A549 (cell line): ENCODE data around the gene FCMR. TPM values are rescaled to one million over a fixed set of nuclear protein-coding genes. Genes with fewer than 3 reads are reported as not detected.

ENCODE experiments used
- ATAC-seq, 2 experiments: fragments of 200-7000 bp in 1 of 2; fragments of >200 bp in 1 of 2; cut with Nextera tagmentation in 1 of 2; cut with Tn5 transposase in 1 of 2; 3 replicates each; pipeline versions ENCODE4 v1.8.0 to v1.9.1; 2018 to 2020; ENCODE audit warnings: mild to moderate bottlenecking in 1 of 2, moderate library complexity in 1 of 2
- CTCF ChIA-PET: fragments of 300-600 bp; sonication (Branson Sonifier 250); formaldehyde crosslinking; extraction: SDS; loops from one replicate; lab custom pipeline; 2021; ENCODE audit warnings: antibody characterized with exemption, inconsistent platforms; lab: Yijun Ruan, JAX
- POLR2A ChIA-PET: fragments of 350-600 bp; formaldehyde crosslinking; extraction: SDS; loops from one replicate; lab custom pipeline; 2021; ENCODE audit warnings: antibody characterized with exemption, inconsistent platforms; lab: Yijun Ruan, JAX
- DNase-seq, 2 experiments: peaks; one replicate each; pipeline versions ENCODE4 v3.0.0 to v3.0.0-alpha.2; 2011 to 2016; ENCODE audit warnings: low read depth in 1 of 2, low spot score in 1 of 2
- FAIRE-seq: peaks from 2 replicates; lab custom pipeline; 2011; peaks lifted over from hg19 to GRCh38; lab: Jason Lieb, UNC
- H3K27ac ChIP-seq, 2 experiments: fragments of >200 bp; sonication (Bioruptor Twin); formaldehyde crosslinking; 3 replicates each; pipeline ENCODE4 v1.5.1; 2016 to 2017
- H3K4me1 ChIP-seq: fragments of >200 bp; sonication (Bioruptor Twin); formaldehyde crosslinking; 3 replicates; pipeline ENCODE4 v1.6.1; 2016
- H3K4me2 ChIP-seq: fragments of >200 bp; sonication (Bioruptor Twin); formaldehyde crosslinking; 3 replicates; pipeline ENCODE4 v1.6.1; 2016
- H3K4me3 ChIP-seq: fragments of >200 bp; sonication (Bioruptor Twin); formaldehyde crosslinking; 3 replicates; pipeline ENCODE4 v1.5.1; 2016
- H3K9me3 ChIP-seq: fragments of >200 bp; sonication (Bioruptor Twin); formaldehyde crosslinking; 3 replicates; pipeline ENCODE4 v1.6.1; 2016
- BHLHE40 ChIP-seq: IDR thresholded peaks from 2 replicates; pipeline ENCODE4 v1.6.1; 2012; ENCODE audit warnings: low read depth, low read length, inconsistent platforms
- CHD2 ChIP-seq: fragments of 150-350 bp; IDR thresholded peaks from 2 replicates; pipeline ENCODE4 v1.6.1; 2014; ENCODE audit warnings: low read length; ENCODE audit not compliant: partially characterized antibody
- E2F6 ChIP-seq: IDR thresholded peaks from 2 replicates; pipeline ENCODE4 v1.6.1; 2012; ENCODE audit warnings: low read depth, borderline replicate concordance
- EHF ChIP-seq: fragments of 250-450 bp; sonication (Bioruptor Pico); IDR thresholded peaks from 2 replicates; pipeline ENCODE4 v1.5.0; 2020; ENCODE audit warnings: mild to moderate bottlenecking
- FOSB ChIP-seq: fragments of 250-450 bp; sonication (Bioruptor Pico); IDR thresholded peaks from 2 replicates; pipeline ENCODE4 v1.5.0; 2020; ENCODE audit warnings: mild to moderate bottlenecking, moderate library complexity
- FOSL2 ChIP-seq, 2 experiments: fragments of 450-650 bp in 1 of 2; fragments of >200 bp in 1 of 2; sonication (Bioruptor Twin) in 1 of 2; formaldehyde crosslinking; IDR thresholded peaks; 2 replicates each; pipeline versions ENCODE4 v1.5.0 to v1.6.1; 2016 to 2020; ENCODE audit warnings: mild to moderate bottlenecking in 1 of 2, moderate library complexity in 1 of 2
- GATA3 ChIP-seq: IDR thresholded peaks from 2 replicates; pipeline ENCODE4 v1.6.1; 2012; ENCODE audit warnings: borderline replicate concordance
- HDAC2 ChIP-seq: fragments of 200-600 bp; sonication (generic); IDR thresholded peaks from 2 replicates; pipeline ENCODE4 v1.6.1; 2016
- HOXA7 ChIP-seq: fragments of 250-450 bp; sonication (Bioruptor Pico); IDR thresholded peaks from 2 replicates; pipeline ENCODE4 v1.5.0; 2020; ENCODE audit warnings: mild to moderate bottlenecking, moderate library complexity
- HOXB13 ChIP-seq: fragments of 250-450 bp; sonication (Bioruptor Pico); IDR thresholded peaks from 2 replicates; pipeline ENCODE4 v1.5.0; 2020; ENCODE audit warnings: low read depth, mild to moderate bottlenecking, moderate library complexity
- HOXB5 ChIP-seq: fragments of 250-450 bp; sonication (Bioruptor Pico); IDR thresholded peaks from 2 replicates; pipeline ENCODE4 v1.5.0; 2020; ENCODE audit warnings: mild to moderate bottlenecking, moderate library complexity
- JUNB ChIP-seq: fragments of >200 bp; sonication (Bioruptor Twin); formaldehyde crosslinking; IDR thresholded peaks from 2 replicates; pipeline ENCODE4 v1.6.1; 2016
- KDM1A ChIP-seq: fragments of 200-600 bp; sonication (generic); IDR thresholded peaks from 2 replicates; pipeline ENCODE4 v1.6.1; 2016; ENCODE audit warnings: low read depth, mild to moderate bottlenecking
- KDM5A ChIP-seq: fragments of 200-600 bp; sonication (generic); IDR thresholded peaks from 2 replicates; pipeline ENCODE4 v1.6.1; 2016; ENCODE audit warnings: antibody characterized with exemption, mild to moderate bottlenecking
- MAFK ChIP-seq: fragments of 450-650 bp; IDR thresholded peaks from 2 replicates; pipeline ENCODE4 v1.6.1; 2014; ENCODE audit not compliant: partially characterized antibody
- MAZ ChIP-seq: fragments of 150-350 bp; IDR thresholded peaks from 2 replicates; pipeline ENCODE4 v1.6.1; 2014; ENCODE audit warnings: antibody characterized with exemption, low read depth, low read length, borderline replicate concordance
- PHF8 ChIP-seq: fragments of 200-600 bp; sonication (generic); IDR thresholded peaks from 2 replicates; pipeline ENCODE4 v1.6.1; 2016; ENCODE audit warnings: low read depth, mild to moderate bottlenecking, antibody characterized with exemption, moderate library complexity, borderline replicate concordance
- POLR2A ChIP-seq: IDR thresholded peaks from 2 replicates; pipeline ENCODE4 v1.6.1; 2012; ENCODE audit warnings: mild to moderate bottlenecking, low read length
- POLR2AphosphoS2 ChIP-seq: conservative IDR thresholded peaks from 2 replicates; pipeline ENCODE4 v1.6.1; 2012; ENCODE audit warnings: low read length, improper control_type of control experiment, inconsistent platforms
- RARB ChIP-seq: fragments of 250-450 bp; sonication (Bioruptor Pico); IDR thresholded peaks from 2 replicates; pipeline ENCODE4 v1.8.0; 2021; ENCODE audit warnings: mild to moderate bottlenecking, moderate library complexity
- SMC3 ChIP-seq: fragments of >200 bp; sonication (Bioruptor Twin); formaldehyde crosslinking; IDR thresholded peaks from 3 replicates; pipeline ENCODE4 v1.6.1; 2018; ENCODE audit warnings: inconsistent platforms
- USF2 ChIP-seq: fragments of 450-650 bp; IDR thresholded peaks from 2 replicates; pipeline ENCODE4 v1.6.1; 2014; ENCODE audit warnings: antibody characterized with exemption
- ZFP36 ChIP-seq: fragments of 450-650 bp; IDR thresholded peaks from 2 replicates; pipeline ENCODE4 v1.6.1; 2014; ENCODE audit warnings: borderline replicate concordance; ENCODE audit not compliant: partially characterized antibody
- ZSCAN20 ChIP-seq: fragments of 250-450 bp; sonication (Bioruptor Pico); IDR thresholded peaks from 2 replicates; pipeline ENCODE4 v1.8.0; 2022; ENCODE audit warnings: mild to moderate bottlenecking, moderate library complexity
- WGBS: methylation state at CpG from one replicate; pipeline ENCODE4 v1.1.6; 2017; ENCODE audit errors: missing lambda C conversion rate; 5-methylcytosine and 5-hydroxymethylcytosine counted together
- polyA plus RNA-seq, 4 experiments: library from polyadenylated mRNA; depleted of rRNA in 3 of 4; stranded (reverse); fragments of >200 nt; fragmentation: RNase III in 1 of 4; extraction: RNeasy Plus Mini Kit Qiagen cat#74134 plus additional on column Dnase treatment in 1 of 4; gene quantifications; 2 replicates in 3 of 4; 3 replicates in 1 of 4; pipeline ENCODE4 v1.2.3, GENCODE V29; 2011 to 2017
- TF ChIP-seq, protein P1 (sequence below): fragments of 200-600 bp; sonication (generic); IDR thresholded peaks from 2 replicates; pipeline ENCODE4 v1.6.1; 2016; ENCODE audit warnings: antibody characterized with exemption, mild to moderate bottlenecking, moderate library complexity

Gene FCMR
- polyA plus RNA-seq, 2 of the 4 experiments (the other 2 are of a cell fraction) = 0.19 to 0.93 TPM

- POLR2A ChIA-PET = no interaction called here
- peaks cover 5% of the 10 kb centered on the region; the same call in 1 of the 3 replicates for H3K4me1 ChIP-seq
- DNase-seq (no peak), FAIRE-seq (no peak), ATAC-seq (no peak)
- CTCF ChIA-PET = interaction anchor here (1.0 to 4.1 kb wide), 4 partner anchors 9 to 38 kb away, joined by 4 to 17 read pairs (median 4); no protein-coding TSS in a partner anchor
- TF ChIP-seq, protein P1, sequence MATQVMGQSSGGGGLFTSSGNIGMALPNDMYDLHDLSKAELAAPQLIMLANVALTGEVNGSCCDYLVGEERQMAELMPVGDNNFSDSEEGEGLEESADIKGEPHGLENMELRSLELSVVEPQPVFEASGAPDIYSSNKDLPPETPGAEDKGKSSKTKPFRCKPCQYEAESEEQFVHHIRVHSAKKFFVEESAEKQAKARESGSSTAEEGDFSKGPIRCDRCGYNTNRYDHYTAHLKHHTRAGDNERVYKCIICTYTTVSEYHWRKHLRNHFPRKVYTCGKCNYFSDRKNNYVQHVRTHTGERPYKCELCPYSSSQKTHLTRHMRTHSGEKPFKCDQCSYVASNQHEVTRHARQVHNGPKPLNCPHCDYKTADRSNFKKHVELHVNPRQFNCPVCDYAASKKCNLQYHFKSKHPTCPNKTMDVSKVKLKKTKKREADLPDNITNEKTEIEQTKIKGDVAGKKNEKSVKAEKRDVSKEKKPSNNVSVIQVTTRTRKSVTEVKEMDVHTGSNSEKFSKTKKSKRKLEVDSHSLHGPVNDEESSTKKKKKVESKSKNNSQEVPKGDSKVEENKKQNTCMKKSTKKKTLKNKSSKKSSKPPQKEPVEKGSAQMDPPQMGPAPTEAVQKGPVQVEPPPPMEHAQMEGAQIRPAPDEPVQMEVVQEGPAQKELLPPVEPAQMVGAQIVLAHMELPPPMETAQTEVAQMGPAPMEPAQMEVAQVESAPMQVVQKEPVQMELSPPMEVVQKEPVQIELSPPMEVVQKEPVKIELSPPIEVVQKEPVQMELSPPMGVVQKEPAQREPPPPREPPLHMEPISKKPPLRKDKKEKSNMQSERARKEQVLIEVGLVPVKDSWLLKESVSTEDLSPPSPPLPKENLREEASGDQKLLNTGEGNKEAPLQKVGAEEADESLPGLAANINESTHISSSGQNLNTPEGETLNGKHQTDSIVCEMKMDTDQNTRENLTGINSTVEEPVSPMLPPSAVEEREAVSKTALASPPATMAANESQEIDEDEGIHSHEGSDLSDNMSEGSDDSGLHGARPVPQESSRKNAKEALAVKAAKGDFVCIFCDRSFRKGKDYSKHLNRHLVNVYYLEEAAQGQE = no peak
- TF ChIP-seq FOSL2 (IDR thresholded peaks at IDR 0.05) (no peak), FOSL2 (CRISPR knock-in tag; IDR thresholded peaks at IDR 0.05) (no peak), ZSCAN20 (CRISPR knock-in tag) (no peak), HOXA7 (CRISPR knock-in tag) (no peak), RARB (CRISPR knock-in tag) (no peak), HOXB5 (CRISPR knock-in tag) (no peak), EHF (CRISPR knock-in tag) (no peak), MAFK (no peak), FOSB (CRISPR knock-in tag) (no peak), ZFP36 (no peak)
- WGBS = 88% methylated on average over 5 of the region's 5 CpGs
- no peak overlapping the region for H3K4me2 ChIP-seq
- no peak overlapping the region for H3K4me3 ChIP-seq
- 0 out of 3 replicates have a peak, but pooled peaks cover under 1% of the 10 kb centered on the region for H3K9me3 ChIP-seq
- H3K27ac ChIP-seq = no peak overlapping the region
Measured at GRCh38 chr1:206944703-206945102, 23.0 kb upstream of the FCMR start.

DNA sequence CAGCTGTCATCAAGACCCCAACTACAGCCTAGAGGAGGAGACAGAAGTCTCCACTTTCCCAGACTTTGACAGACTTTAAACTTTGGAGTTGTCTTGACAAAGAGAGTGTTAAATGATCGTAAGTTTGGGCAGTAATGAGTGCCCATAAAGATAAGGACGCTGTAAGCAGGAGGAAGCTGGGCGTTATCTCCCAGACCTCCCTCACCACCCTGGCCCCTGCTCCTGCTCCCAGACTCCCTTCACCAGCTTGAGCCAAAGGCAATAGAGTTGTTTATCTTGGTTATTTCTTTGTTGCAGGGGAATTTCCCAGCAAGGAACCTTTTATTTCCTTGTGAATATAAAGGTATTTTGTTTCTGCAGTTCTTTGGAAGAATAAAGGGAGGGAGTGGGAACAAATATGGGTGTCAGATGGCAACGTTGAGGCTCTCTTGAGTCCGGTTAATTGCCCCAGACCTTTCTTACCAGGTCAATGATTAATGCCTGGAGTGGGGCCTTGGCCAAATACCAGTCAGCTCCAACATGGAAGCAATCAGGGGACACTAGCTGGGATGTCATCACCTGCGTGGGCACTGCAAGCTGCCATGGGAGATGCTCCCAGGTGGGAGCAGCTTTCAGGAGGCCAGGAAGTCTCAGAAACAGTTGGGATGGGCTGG lies 20.2 kb upstream of the FCMR start:
- Histone ChIP-seq H3K4me3 (no peak overlapping the region), H3K9me3 (no peaks in the 10 kb centered on the region), H3K4me2 (no peak overlapping the region), H3K4me1 (peaks cover 5% of the 10 kb centered on the region; the same call in 1 of the 3 replicates), H3K27ac (no peak overlapping the region)
- no peak for TF ChIP-seq BHLHE40
- no peak for TF ChIP-seq HDAC2
- TF ChIP-seq HOXB13 (CRISPR knock-in tag) = no peak
- TF ChIP-seq PHF8 = no peak
- TF ChIP-seq KDM1A = no peak
- no peak for TF ChIP-seq JUNB
- TF ChIP-seq RARB (CRISPR knock-in tag) = no peak
- TF ChIP-seq MAZ = no peak
- no peak for TF ChIP-seq CHD2
- TF ChIP-seq HOXA7 (CRISPR knock-in tag) = no peak
- no peak for TF ChIP-seq SMC3
- TF ChIP-seq, protein P1 = no peak
- TF ChIP-seq POLR2AphosphoS2 = no peak
- TF ChIP-seq E2F6 = no peak
- TF ChIP-seq KDM5A = no peak
- TF ChIP-seq USF2 = no peak
- TF ChIP-seq POLR2A = no peak
- TF ChIP-seq GATA3 = no peak
- ChIA-PET CTCF (interaction anchor here (0.9 to 2.8 kb wide), 6 partner anchors 8 to 63 kb away, joined by 3 to 12 read pairs (median 6); no protein-coding TSS in a partner anchor), POLR2A (no interaction called here)
- WGBS = 35% methylated on average over 6 of the region's 6 CpGs
- FAIRE-seq = no peak
- no peak for ATAC-seq
- DNase-seq = no peak
